Caco-2 (cell line): ENCODE data around the gene SPINK1. TPM values are rescaled to one million over a fixed set of nuclear protein-coding genes. Genes with fewer than 3 reads are reported as not detected.

ENCODE experiments used
- BruUV-seq: library from RNA; stranded (reverse); fragments of 400-500 nt; replicated peaks from 2 replicates; lab custom pipeline; 2021; lab: Mats Ljungman, UMichigan
- CTCF ChIA-PET: fragments of 300-600 bp; sonication (Branson Sonifier 250); formaldehyde crosslinking; loops from one replicate; lab custom pipeline; 2022; ENCODE audit warnings: antibody characterized with exemption; lab: Charles Lee
- POLR2A ChIA-PET: fragments of 300-600 bp; sonication (Branson Sonifier 250); formaldehyde crosslinking; loops from one replicate; lab custom pipeline; 2022; ENCODE audit warnings: antibody characterized with exemption; lab: Charles Lee
- DNase-seq, 2 experiments: peaks; one replicate each; pipeline versions ENCODE4 v3.0.0 to v3.0.0-alpha.2; 2020 to 2022
- H3K27me3 ChIP-seq: replicated peaks from 2 replicates; pipeline ENCODE4 v1.6.0; 2011; ENCODE audit warnings: low read length; ENCODE audit not compliant: control insufficient read depth, insufficient read depth
- H3K36me3 ChIP-seq: 2 replicates; pipeline ENCODE4 v1.5.1; 2011; ENCODE audit warnings: low read length; ENCODE audit not compliant: control insufficient read depth, insufficient read depth
- H3K4me1 ChIP-seq: fragments of 250-450 bp; sonication (Bioruptor Pico); 2 replicates; pipeline ENCODE4 v1.5.1; 2020; ENCODE audit warnings: mild to moderate bottlenecking
- H3K4me3 ChIP-seq: 2 replicates; pipeline ENCODE4 v1.5.1; 2011; ENCODE audit warnings: low read depth, mild to moderate bottlenecking, control low read depth, low read length
- H3K9me3 ChIP-seq: fragments of 250-450 bp; sonication (Bioruptor Pico); 2 replicates; pipeline ENCODE4 v1.5.1; 2020; ENCODE audit warnings: mild to moderate bottlenecking, moderate library complexity
- H3K27ac Mint-ChIP-seq: one replicate; pipeline ENCODE4 v1.8.0; 2022; ENCODE audit warnings: mixed read lengths; ENCODE audit not compliant: unreplicated experiment
- H3K27me3 Mint-ChIP-seq: one replicate; pipeline ENCODE4 v1.8.0; 2022; ENCODE audit warnings: mixed read lengths; ENCODE audit not compliant: insufficient read depth, unreplicated experiment
- H3K36me3 Mint-ChIP-seq: one replicate; pipeline ENCODE4 v1.8.0; 2022; ENCODE audit warnings: mild to moderate bottlenecking, mixed read lengths; ENCODE audit not compliant: insufficient read depth, unreplicated experiment
- H3K4me1 Mint-ChIP-seq: one replicate; pipeline ENCODE4 v1.8.0; 2022; ENCODE audit warnings: low read depth, mixed read lengths; ENCODE audit not compliant: unreplicated experiment
- H3K4me3 Mint-ChIP-seq: one replicate; pipeline ENCODE4 v1.8.0; 2022; ENCODE audit warnings: mild to moderate bottlenecking, moderate library complexity, mixed read lengths; ENCODE audit not compliant: unreplicated experiment
- H3K9me3 Mint-ChIP-seq: one replicate; pipeline ENCODE4 v1.8.0; 2022; ENCODE audit warnings: mixed read lengths; ENCODE audit not compliant: unreplicated experiment
- CTCF ChIP-seq, 2 experiments: fragments of 200-600 bp in 1 of 2; IDR thresholded peaks; 1 replicate in 1 of 2; 2 replicates in 1 of 2; pipeline versions ENCODE4 v1.5.1 to v1.8.0; 2011 to 2022; ENCODE audit warnings: antibody characterized with exemption in 1 of 2, control low read depth in 1 of 2, inconsistent platforms in 1 of 2, low read depth in 1 of 2, low read length in 1 of 2, mild to moderate bottlenecking in 1 of 2, moderate library complexity in 1 of 2; ENCODE audit not compliant: insufficient read depth in 1 of 2, severe bottlenecking in 1 of 2, unreplicated experiment in 1 of 2
- intact Hi-C: fragments of 100-400 bp; cut with micrococcal nuclease; formaldehyde crosslinking; loops from one replicate; pipeline ENCODE4 v1.10.0; 2022; ENCODE audit not compliant: unreplicated experiment
- total RNA-seq: library from RNA; stranded (reverse); gene quantifications from 2 replicates; pipeline ENCODE4 v1.2.3, GENCODE V29; 2022

The SPINK1 gene
- total RNA-seq, 1 experiment from 2014 or later: 1,916 TPM

GRCh38 chr5:147856801-147857200 is 25.3 kb upstream of the SPINK1 start:
- Histone ChIP-seq H3K27me3 (no peaks in the 10 kb centered on the region), H3K36me3 (no peaks in the 10 kb centered on the region), H3K9me3 (no peaks in the 10 kb centered on the region), H3K4me3 (no peak overlapping the region), H3K4me1 (no peaks in the 10 kb centered on the region; the same call in 1 of the 2 replicates)
- Mint-ChIP-seq H3K36me3 (no peaks in the 10 kb centered on the region), H3K4me3 (no peak overlapping the region), H3K9me3 (no peaks in the 10 kb centered on the region), H3K27ac (no peak overlapping the region), H3K4me1 (peaks cover 6% of the 10 kb centered on the region), H3K27me3 (no peaks in the 10 kb centered on the region)
- ChIA-PET CTCF (interaction anchor here (0.7 to 0.8 kb wide), 2 partner anchors 34 to 874 kb away, joined by 3 read pairs; no protein-coding TSS in a partner anchor), POLR2A (no interaction called here)
- DNase-seq: no peak
- no TSS peak for BruUV-seq
- intact Hi-C loops: loop anchor here (1.0 to 10.0 kb wide), 4 partner anchors 26 to 248 kb away; partner anchors contain the start of gene SPINK1
- TF ChIP-seq CTCF (IDR thresholded peaks at IDR 0.05; ENCODE audit: insufficient read depth in 1 of 2, low read depth in 1 of 2, low read length in 1 of 2, severe bottlenecking in 1 of 2, unreplicated experiment in 1 of 2): no peak

GRCh38 chr5:147855774-147856069 is 24.3 kb upstream of the SPINK1 start:
- Histone ChIP-seq H3K9me3 (no peaks in the 10 kb centered on the region), H3K27me3 (no peaks in the 10 kb centered on the region), H3K36me3 (no peaks in the 10 kb centered on the region), H3K4me1 (no peaks in the 10 kb centered on the region; the same call in 1 of the 2 replicates), H3K4me3 (no peak overlapping the region)
- Mint-ChIP-seq H3K4me1 (peaks cover 6% of the 10 kb centered on the region), H3K27ac (no peak overlapping the region), H3K27me3 (no peaks in the 10 kb centered on the region), H3K4me3 (no peak overlapping the region), H3K9me3 (no peaks in the 10 kb centered on the region), H3K36me3 (no peaks in the 10 kb centered on the region)
- intact Hi-C loops: loop anchor here (1.0 to 10.0 kb wide), 2 partner anchors 20 to 249 kb away; no protein-coding TSS in a partner anchor
- CTCF ChIA-PET: no interaction called here
- POLR2A ChIA-PET: no interaction called here
- DNase-seq: no peak
- no TSS peak for BruUV-seq
- no peak for TF ChIP-seq CTCF (IDR thresholded peaks at IDR 0.05; ENCODE audit: insufficient read depth in 1 of 2, low read depth in 1 of 2, low read length in 1 of 2, severe bottlenecking in 1 of 2, unreplicated experiment in 1 of 2)

- intact Hi-C loops: loop anchor here (1.0 to 10.0 kb wide), 2 partner anchors 20 to 250 kb away; no protein-coding TSS in a partner anchor
- no peaks in the 10 kb centered on the region for H3K36me3 Mint-ChIP-seq
- H3K4me3 Mint-ChIP-seq: no peak overlapping the region
- BruUV-seq: no TSS peak
- Histone ChIP-seq H3K36me3 (no peaks in the 10 kb centered on the region), H3K27me3 (no peaks in the 10 kb centered on the region), H3K4me3 (no peak overlapping the region), H3K9me3 (no peaks in the 10 kb centered on the region), H3K4me1 (no peaks in the 10 kb centered on the region)
- H3K27me3 Mint-ChIP-seq: no peaks in the 10 kb centered on the region
- H3K27ac Mint-ChIP-seq: no peak overlapping the region
- ChIA-PET POLR2A (no interaction called here), CTCF (interaction anchor here (0.8 kb wide), 1 partner anchor 80 kb away, joined by 3 read pairs; no protein-coding TSS in a partner anchor)
- peaks cover 6% of the 10 kb centered on the region for H3K4me1 Mint-ChIP-seq
- no peak for TF ChIP-seq CTCF (IDR thresholded peaks at IDR 0.05; ENCODE audit: insufficient read depth in 1 of 2, low read depth in 1 of 2, low read length in 1 of 2, severe bottlenecking in 1 of 2, unreplicated experiment in 1 of 2)
- no peak for DNase-seq
- no peaks in the 10 kb centered on the region for H3K9me3 Mint-ChIP-seq
These were observed 23.7 kb upstream of the SPINK1 start for GRCh38 chr5:147854894-147855773.
